Mesenchymal stem cell (in vitro differentiated cells and primary cell): ENCODE measurements around the gene PPP2R5D.

Source experiments
- DNase-seq: peaks from one replicate; pipeline ENCODE4 v3.0.0-alpha.2; 2013
- H2AFZ ChIP-seq: one replicate; pipeline ENCODE4 v1.6.1; 2013; ENCODE audit warnings: low read depth, mild to moderate bottlenecking, control low read depth, inconsistent platforms, low read length, moderate library complexity
- H2AK5ac ChIP-seq: 2 replicates; pipeline ENCODE4 v1.6.1; 2013; ENCODE audit warnings: low read length, moderate library complexity, mild to moderate bottlenecking, inconsistent platforms; ENCODE audit not compliant: severe bottlenecking
- H2BK120ac ChIP-seq: one replicate; pipeline ENCODE4 v1.6.1; 2013; ENCODE audit warnings: low read depth, mild to moderate bottlenecking, inconsistent platforms, low read length, moderate library complexity
- H2BK12ac ChIP-seq, 2 experiments: one replicate each; pipeline ENCODE4 v1.6.1; 2013; ENCODE audit warnings: inconsistent platforms in 2 of 2, low read length in 2 of 2, mild to moderate bottlenecking in 2 of 2, moderate library complexity in 2 of 2, control low read depth in 1 of 2
- H2BK15ac ChIP-seq: one replicate; pipeline ENCODE4 v1.6.1; 2013; ENCODE audit warnings: mild to moderate bottlenecking, low read depth, inconsistent platforms; ENCODE audit not compliant: poor library complexity, severe bottlenecking
- H2BK5ac ChIP-seq: 2 replicates; pipeline ENCODE4 v1.6.1; 2013; ENCODE audit warnings: low read depth, mild to moderate bottlenecking, low read length, control low read depth, inconsistent platforms; ENCODE audit not compliant: poor library complexity, severe bottlenecking
- H3K14ac ChIP-seq, 2 experiments: one replicate each; pipeline ENCODE4 v1.6.1; 2013; ENCODE audit warnings: inconsistent platforms in 2 of 2, low read length in 2 of 2, control low read depth in 1 of 2, mild to moderate bottlenecking in 1 of 2, moderate library complexity in 1 of 2
- H3K18ac ChIP-seq, 2 experiments: one replicate each; pipeline ENCODE4 v1.6.1; 2013; ENCODE audit warnings: inconsistent platforms in 2 of 2, low read length in 2 of 2, control low read depth in 1 of 2, low read depth in 1 of 2, mild to moderate bottlenecking in 1 of 2
- H3K23ac ChIP-seq, 2 experiments: one replicate each; pipeline ENCODE4 v1.6.1; 2013; ENCODE audit warnings: inconsistent platforms in 2 of 2, low read length in 2 of 2, mild to moderate bottlenecking in 2 of 2, moderate library complexity in 2 of 2, control low read depth in 1 of 2
- H3K27ac ChIP-seq: 2 replicates; pipeline ENCODE4 v1.5.1; 2013; ENCODE audit warnings: mild to moderate bottlenecking, moderate library complexity, low read length, control low read depth, inconsistent platforms; ENCODE audit not compliant: poor library complexity, severe bottlenecking
- H3K27me3 ChIP-seq, 2 experiments: 2 replicates each; pipeline versions ENCODE4 v1.6.1 to v1.7.0; 2013; ENCODE audit warnings: low read length in 2 of 2, mild to moderate bottlenecking in 2 of 2, moderate library complexity in 2 of 2, control low read depth in 1 of 2, inconsistent platforms in 1 of 2; ENCODE audit not compliant: control insufficient read depth in 1 of 2, insufficient read depth in 1 of 2
- H3K36me3 ChIP-seq, 2 experiments: 2 replicates each; pipeline versions ENCODE4 v1.6.1 to v1.7.0; 2013; ENCODE audit warnings: low read length in 2 of 2, control low read depth in 1 of 2, inconsistent platforms in 1 of 2, low read depth in 1 of 2, mild to moderate bottlenecking in 1 of 2; ENCODE audit not compliant: insufficient read depth in 2 of 2, control insufficient read depth in 1 of 2
- H3K4ac ChIP-seq, 2 experiments: one replicate each; pipeline ENCODE4 v1.6.1; 2013; ENCODE audit warnings: inconsistent platforms in 2 of 2, low read length in 2 of 2, mild to moderate bottlenecking in 2 of 2, moderate library complexity in 2 of 2, control low read depth in 1 of 2, low read depth in 1 of 2
- H3K4me1 ChIP-seq: 2 replicates; pipeline ENCODE4 v1.6.1; 2013; ENCODE audit warnings: low read depth, low read length, control low read depth; ENCODE audit not compliant: control insufficient read depth, insufficient read depth
- H3K4me2 ChIP-seq: 2 replicates; pipeline ENCODE4 v1.6.1; 2013; ENCODE audit warnings: low read length, mild to moderate bottlenecking, inconsistent platforms; ENCODE audit not compliant: poor library complexity, severe bottlenecking
- H3K4me3 ChIP-seq, 2 experiments: 2 replicates each; pipeline versions ENCODE4 v1.5.1 to v1.7.0; 2013; ENCODE audit warnings: low read length in 2 of 2, mild to moderate bottlenecking in 2 of 2, control low read depth in 1 of 2, low read depth in 1 of 2; ENCODE audit not compliant: insufficient read depth in 1 of 2
- H3K79me1 ChIP-seq: replicated peaks from 2 replicates; pipeline ENCODE4 v1.6.1; 2013; ENCODE audit warnings: mild to moderate bottlenecking, control low read depth, low read length, inconsistent platforms; ENCODE audit not compliant: poor library complexity, severe bottlenecking
- H3K9ac ChIP-seq: 2 replicates; pipeline ENCODE4 v1.7.0; 2013; ENCODE audit warnings: mild to moderate bottlenecking, low read length, moderate library complexity
- H3K9me3 ChIP-seq: 2 replicates; pipeline ENCODE4 v1.7.0; 2013; ENCODE audit warnings: mild to moderate bottlenecking, low read length; ENCODE audit not compliant: control insufficient read depth
- H4K8ac ChIP-seq: one replicate; pipeline ENCODE4 v1.6.1; 2013; ENCODE audit warnings: inconsistent platforms, mild to moderate bottlenecking, low read length, moderate library complexity
- H4K91ac ChIP-seq: one replicate; pipeline ENCODE4 v1.6.1; 2013; ENCODE audit warnings: mild to moderate bottlenecking, low read length, inconsistent platforms
- WGBS: methylation state at CpG from one replicate; pipeline ENCODE4 v1.1.7; 2013; ENCODE audit warnings: mixed read lengths; 5-methylcytosine and 5-hydroxymethylcytosine counted together

Gene PPP2R5D

GRCh38 chr6:43005844-43006243 is 21.5 kb downstream of the PPP2R5D start:
- H3K36me3 ChIP-seq, result peaks cover 50 to 56% of the 10 kb centered on the region in 2 experiments
- no peaks in the 10 kb centered on the region for H3K4me1 ChIP-seq
- H2AK5ac ChIP-seq, result no peak overlapping the region
- no peak overlapping the region for H2BK120ac ChIP-seq
- no peaks in the 10 kb centered on the region for H3K27me3 ChIP-seq
- H3K9me3 ChIP-seq, result no peaks in the 10 kb centered on the region
- no peak overlapping the region for H3K27ac ChIP-seq
- DNase-seq, result no peak
- no peak overlapping the region for H4K91ac ChIP-seq
- H2AFZ ChIP-seq, result no peak overlapping the region
- no peak overlapping the region for H3K4ac ChIP-seq
- WGBS, result 86% methylated on average over 3 of the region's 5 CpGs
- no peak overlapping the region for H3K9ac ChIP-seq
- no peak overlapping the region for H4K8ac ChIP-seq
- no peak overlapping the region for H2BK12ac ChIP-seq
- H2BK15ac ChIP-seq, result no peak overlapping the region
- H2BK5ac ChIP-seq, result no peak overlapping the region
- no peak overlapping the region for H3K4me2 ChIP-seq
- H3K14ac ChIP-seq, result no peak overlapping the region
- no peak overlapping the region for H3K4me3 ChIP-seq
- H3K23ac ChIP-seq, result no peak overlapping the region
- H3K18ac ChIP-seq, result no peak overlapping the region
- H3K79me1 ChIP-seq, result peaks cover 34% of the 10 kb centered on the region

DNA sequence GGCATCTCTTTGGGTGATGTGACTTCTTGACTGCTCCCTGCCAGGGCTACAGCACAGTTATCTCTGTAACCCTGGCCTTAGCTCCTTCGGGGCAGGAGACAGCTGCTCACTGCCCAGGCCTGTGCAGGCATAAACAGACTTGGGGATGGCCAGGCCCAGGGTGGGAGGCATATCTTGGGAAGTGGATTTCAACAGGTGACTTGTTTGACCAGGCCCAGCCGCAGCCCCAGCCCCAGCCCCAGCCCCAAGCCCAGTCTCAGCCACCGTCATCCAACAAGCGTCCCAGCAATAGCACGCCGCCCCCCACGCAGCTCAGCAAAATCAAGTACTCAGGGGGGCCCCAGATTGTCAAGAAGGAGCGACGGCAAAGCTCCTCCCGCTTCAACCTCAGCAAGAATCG is 21.9 kb downstream of the PPP2R5D start:
- Histone ChIP-seq H3K4me3 (no peak overlapping the region), H3K27me3 (no peaks in the 10 kb centered on the region), H2AK5ac (no peak overlapping the region), H3K14ac (no peak overlapping the region), H3K27ac (no peak overlapping the region), H2BK12ac (no peak overlapping the region), H3K36me3 (peaks cover 54 to 60% of the 10 kb centered on the region in 2 experiments), H2AFZ (no peak overlapping the region), H2BK5ac (no peak overlapping the region), H3K79me1 (peaks cover 37% of the 10 kb centered on the region), H3K18ac (no peak overlapping the region), H2BK120ac (no peak overlapping the region), H4K8ac (no peak overlapping the region), H3K9ac (no peak overlapping the region), H3K9me3 (no peaks in the 10 kb centered on the region), H4K91ac (no peak overlapping the region), H2BK15ac (no peak overlapping the region), H3K4me2 (no peak overlapping the region), H3K4me1 (no peaks in the 10 kb centered on the region), H3K4ac (no peak overlapping the region), H3K23ac (no peak overlapping the region)
- DNase-seq, result no peak
- 93% methylated on average over 11 of the region's 11 CpGs for WGBS

DNA sequence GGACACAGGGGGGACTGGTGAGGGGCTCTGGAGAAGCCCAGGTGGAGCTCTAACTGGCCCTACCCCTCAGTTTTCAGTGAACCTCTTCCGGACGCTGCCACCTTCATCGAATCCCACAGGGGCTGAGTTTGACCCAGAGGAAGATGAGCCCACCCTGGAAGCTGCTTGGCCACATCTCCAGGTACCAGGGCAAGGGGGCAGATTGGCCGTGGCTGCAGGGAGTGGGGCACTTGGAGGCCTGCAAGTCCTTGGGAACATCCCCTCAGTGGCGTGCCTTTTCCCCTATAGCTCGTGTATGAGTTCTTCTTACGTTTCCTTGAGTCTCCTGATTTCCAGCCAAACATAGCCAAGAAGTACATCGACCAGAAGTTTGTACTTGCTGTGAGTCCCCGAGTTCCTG is 22.8 kb downstream of the PPP2R5D start:
- no peak overlapping the region for H2BK120ac ChIP-seq
- no peak overlapping the region for H2BK5ac ChIP-seq
- 95% methylated on average over 9 of the region's 9 CpGs for WGBS
- no peak overlapping the region for H3K9ac ChIP-seq
- H2BK12ac ChIP-seq, result no peak overlapping the region
- H3K23ac ChIP-seq, result no peak overlapping the region
- H3K4me1 ChIP-seq, result peaks cover 3% of the 10 kb centered on the region
- peaks cover 63 to 69% of the 10 kb centered on the region in 2 experiments for H3K36me3 ChIP-seq
- H3K79me1 ChIP-seq, result peaks cover 40% of the 10 kb centered on the region
- DNase-seq, result no peak
- H3K4me3 ChIP-seq, result no peak overlapping the region
- H3K14ac ChIP-seq, result no peak overlapping the region
- H3K27me3 ChIP-seq, result no peaks in the 10 kb centered on the region
- H3K27ac ChIP-seq, result no peak overlapping the region
- H3K9me3 ChIP-seq, result no peaks in the 10 kb centered on the region
- H2AFZ ChIP-seq, result no peak overlapping the region
- H3K18ac ChIP-seq, result no peak overlapping the region
- H2AK5ac ChIP-seq, result no peak overlapping the region
- H4K91ac ChIP-seq, result no peak overlapping the region
- H3K4me2 ChIP-seq, result no peak overlapping the region
- H4K8ac ChIP-seq, result no peak overlapping the region
- H3K4ac ChIP-seq, result no peak overlapping the region
- no peak overlapping the region for H2BK15ac ChIP-seq

DNA sequence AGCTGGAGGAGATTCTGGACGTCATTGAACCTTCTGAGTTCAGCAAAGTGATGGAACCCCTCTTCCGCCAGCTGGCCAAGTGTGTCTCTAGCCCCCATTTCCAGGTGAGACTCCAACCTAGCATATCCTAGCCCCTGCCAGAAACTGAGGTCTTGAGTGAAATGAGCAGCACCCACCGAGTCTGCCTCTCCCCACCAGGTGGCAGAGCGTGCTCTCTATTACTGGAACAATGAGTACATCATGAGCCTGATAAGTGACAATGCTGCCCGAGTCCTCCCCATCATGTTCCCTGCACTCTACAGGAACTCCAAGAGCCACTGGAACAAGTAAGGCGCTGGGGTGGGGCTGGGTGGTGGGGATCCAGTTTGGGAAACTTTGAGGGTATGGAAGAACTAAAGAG is 24.8 kb downstream of the PPP2R5D start:
- no peak overlapping the region for H2BK15ac ChIP-seq
- H3K4me2 ChIP-seq, result no peak overlapping the region
- no peak overlapping the region for H2BK120ac ChIP-seq
- no peak overlapping the region for H3K9ac ChIP-seq
- DNase-seq, result peak; percentile 39
- H2BK5ac ChIP-seq, result no peak overlapping the region
- no peak overlapping the region for H3K18ac ChIP-seq
- no peak overlapping the region for H2AK5ac ChIP-seq
- H3K4me3 ChIP-seq, result no peak overlapping the region
- peak overlapping the region; percentile 24 for H4K8ac ChIP-seq
- peaks cover 12% of the 10 kb centered on the region for H3K4me1 ChIP-seq
- H3K27me3 ChIP-seq, result no peaks in the 10 kb centered on the region
- no peak overlapping the region for H3K23ac ChIP-seq
- no peaks in the 10 kb centered on the region for H3K9me3 ChIP-seq
- no peak overlapping the region for H2BK12ac ChIP-seq
- H3K14ac ChIP-seq, result no peak overlapping the region
- WGBS, result 83% methylated on average over 5 of the region's 6 CpGs
- peaks cover 63 to 68% of the 10 kb centered on the region in 2 experiments for H3K36me3 ChIP-seq
- H3K27ac ChIP-seq, result no peak overlapping the region
- peaks cover 36% of the 10 kb centered on the region for H3K79me1 ChIP-seq
- no peak overlapping the region for H3K4ac ChIP-seq
- H2AFZ ChIP-seq, result no peak overlapping the region
- H4K91ac ChIP-seq, result no peak overlapping the region
